Kidney (tissue), 14 donors: ENCODE results near the gene PCDH12. TPM values are rescaled to one million over a fixed set of nuclear protein-coding genes. Genes with fewer than 3 reads are reported as not detected.

ENCODE experiments used
- DNase-seq, 5 donors: peaks; one replicate each; pipeline ENCODE4 v3.0.0-alpha.2; 2013 to 2020
- FAIRE-seq: peaks from 2 replicates; lab custom pipeline; 2012; peaks lifted over from hg19 to GRCh38; lab: Jason Lieb, UNC
- H3K27ac ChIP-seq, 2 donors: one replicate each; pipeline ENCODE4 v1.7.0; 2013; ENCODE audit warnings: low read depth in 2 of 2, low read length in 2 of 2, inconsistent platforms in 1 of 2
- H3K27me3 ChIP-seq: one replicate; pipeline ENCODE4 v1.7.1; 2013; ENCODE audit warnings: low read length, inconsistent platforms; ENCODE audit not compliant: control insufficient read depth, insufficient read depth
- H3K36me3 ChIP-seq, 3 donors: one replicate each; pipeline versions ENCODE4 v1.7.0 to v1.7.1; 2013; ENCODE audit warnings: low read length in 3 of 3, control low read depth in 1 of 3, inconsistent platforms in 1 of 3; ENCODE audit not compliant: insufficient read depth in 3 of 3, control insufficient read depth in 2 of 3
- H3K4me1 ChIP-seq, 3 donors: one replicate each; pipeline versions ENCODE4 v1.7.0 to v1.7.1; 2013; ENCODE audit warnings: low read length in 3 of 3, inconsistent platforms in 1 of 3, low read depth in 1 of 3; ENCODE audit not compliant: control insufficient read depth in 2 of 3, insufficient read depth in 2 of 3
- H3K4me3 ChIP-seq, 3 donors: one replicate each; pipeline versions ENCODE4 v1.7.0 to v1.8.1; 2013; ENCODE audit warnings: low read length in 3 of 3, control low read depth in 1 of 3, inconsistent platforms in 1 of 3
- H3K9ac ChIP-seq, 3 donors: one replicate each; pipeline versions ENCODE4 v1.7.0 to v1.7.1; 2013; ENCODE audit warnings: low read length in 3 of 3, control low read depth in 1 of 3, inconsistent platforms in 1 of 3
- H3K9me3 ChIP-seq, 3 donors: one replicate each; pipeline versions ENCODE4 v1.7.0 to v1.7.1; 2013; ENCODE audit warnings: low read length in 3 of 3, control low read depth in 1 of 3, inconsistent platforms in 1 of 3; ENCODE audit not compliant: control insufficient read depth in 2 of 3, insufficient read depth in 1 of 3
- intact Hi-C: fragments of 100-400 bp; cut with DNase I; formaldehyde crosslinking; loops from one replicate; pipeline ENCODE4 v1.11.1; 2022
- polyA plus RNA-seq: library from polyadenylated mRNA; stranded (reverse); fragments of 350-450 nt; fragmentation: Illumina TruSeq; extraction: RNeasy Lipid Tissue Mini Kit (QIAGEN cat#74804); gene quantifications from one replicate; pipeline ENCODE4 v1.2.3, GENCODE V29; 2014; ENCODE audit warnings: low read depth, low replicate concordance; ENCODE audit not compliant: insufficient read depth
- total RNA-seq: library from RNA; stranded (reverse); fragmentation: NEBNext Ultra II Directional; extraction: Animal tissue kit (Norgen Biotek cat#: 25700); gene quantifications from one replicate; pipeline ENCODE4 v1.2.1, GENCODE V29; 2021
- TF ChIP-seq, protein P1 (sequence below): IDR thresholded peaks from 3 replicates; pipeline ENCODE4 v1.5.1; 2012; ENCODE audit warnings: mild to moderate bottlenecking, moderate library complexity, borderline replicate concordance; ENCODE audit not compliant: insufficient read depth; ENCODE audit errors: extremely low read depth
- donor health status: control.
- donor health status: control.
- donor health status: control.
- donor health status: control.
- donor health status: control.
- donor health status: DM: yes; HTN: yes; CAD: no.
- donor health status: Normal renal cell carcinoma (clear cell type).

PCDH12 gene
- total and polyA plus RNA-seq, 2 donors from 2014 or later = 7.4 to 14.1 TPM

DNA sequence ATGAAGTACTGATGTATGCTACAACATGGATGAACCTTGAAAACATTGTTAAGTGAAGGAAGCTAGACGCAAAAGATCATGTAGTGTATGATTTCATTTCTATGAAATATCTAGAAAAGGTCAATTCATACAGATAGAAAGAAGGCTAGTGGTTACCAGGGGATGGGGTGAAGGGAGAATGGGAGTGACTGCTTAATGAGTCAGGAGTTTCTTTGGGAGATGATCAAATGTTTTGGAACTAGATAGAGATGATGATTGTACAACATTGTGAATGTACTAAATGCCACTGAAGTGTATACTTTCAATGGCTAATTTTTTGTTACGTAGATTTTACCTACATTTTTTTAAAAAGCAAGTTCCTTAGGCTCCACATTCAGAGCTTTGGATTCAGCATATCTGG, 49.2 kb downstream of the PCDH12 start:
- Histone ChIP-seq H3K36me3 (no peaks in the 10 kb centered on the region), H3K9me3 (no peaks in the 10 kb centered on the region), H3K9ac (no peak overlapping the region), H3K4me3 (no peak overlapping the region), H3K27me3 (no peaks in the 10 kb centered on the region), H3K27ac (no peak overlapping the region), H3K4me1 (peaks cover 0 to 4% (median 0%) of the 10 kb centered on the region in 3 donors)
- intact Hi-C loops = no loop called here
- FAIRE-seq = no peak
- TF ChIP-seq, protein P1, sequence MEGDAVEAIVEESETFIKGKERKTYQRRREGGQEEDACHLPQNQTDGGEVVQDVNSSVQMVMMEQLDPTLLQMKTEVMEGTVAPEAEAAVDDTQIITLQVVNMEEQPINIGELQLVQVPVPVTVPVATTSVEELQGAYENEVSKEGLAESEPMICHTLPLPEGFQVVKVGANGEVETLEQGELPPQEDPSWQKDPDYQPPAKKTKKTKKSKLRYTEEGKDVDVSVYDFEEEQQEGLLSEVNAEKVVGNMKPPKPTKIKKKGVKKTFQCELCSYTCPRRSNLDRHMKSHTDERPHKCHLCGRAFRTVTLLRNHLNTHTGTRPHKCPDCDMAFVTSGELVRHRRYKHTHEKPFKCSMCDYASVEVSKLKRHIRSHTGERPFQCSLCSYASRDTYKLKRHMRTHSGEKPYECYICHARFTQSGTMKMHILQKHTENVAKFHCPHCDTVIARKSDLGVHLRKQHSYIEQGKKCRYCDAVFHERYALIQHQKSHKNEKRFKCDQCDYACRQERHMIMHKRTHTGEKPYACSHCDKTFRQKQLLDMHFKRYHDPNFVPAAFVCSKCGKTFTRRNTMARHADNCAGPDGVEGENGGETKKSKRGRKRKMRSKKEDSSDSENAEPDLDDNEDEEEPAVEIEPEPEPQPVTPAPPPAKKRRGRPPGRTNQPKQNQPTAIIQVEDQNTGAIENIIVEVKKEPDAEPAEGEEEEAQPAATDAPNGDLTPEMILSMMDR = no peak
- no peak for DNase-seq

GRCh38 chr5:141906972-141907371, 51.0 kb downstream of the PCDH12 start:
- intact Hi-C loops = no loop called here
- Histone ChIP-seq H3K4me3 (no peak overlapping the region), H3K9me3 (no peaks in the 10 kb centered on the region), H3K27me3 (no peaks in the 10 kb centered on the region), H3K27ac (no peak overlapping the region), H3K4me1 (peaks cover 0 to 3% (median 0%) of the 10 kb centered on the region in 3 donors), H3K36me3 (no peaks in the 10 kb centered on the region), H3K9ac (no peak overlapping the region)
- FAIRE-seq (no peak), DNase-seq (no peak)
- TF ChIP-seq, protein P1 = no peak

- TF ChIP-seq, protein P1 = no peak
- H3K27ac ChIP-seq = no peak overlapping the region
- no peak overlapping the region for H3K9ac ChIP-seq
- DNase-seq (no peak), FAIRE-seq (no peak)
- no peaks in the 10 kb centered on the region for H3K36me3 ChIP-seq
- H3K4me1 ChIP-seq = peaks cover 0 to 3% (median 0%) of the 10 kb centered on the region in 3 donors
- H3K9me3 ChIP-seq = no peaks in the 10 kb centered on the region
- no peaks in the 10 kb centered on the region for H3K27me3 ChIP-seq
- intact Hi-C loops = no loop called here
- H3K4me3 ChIP-seq = no peak overlapping the region
Observed at GRCh38 chr5:141906517-141906916, 51.5 kb downstream of the PCDH12 start.

DNA sequence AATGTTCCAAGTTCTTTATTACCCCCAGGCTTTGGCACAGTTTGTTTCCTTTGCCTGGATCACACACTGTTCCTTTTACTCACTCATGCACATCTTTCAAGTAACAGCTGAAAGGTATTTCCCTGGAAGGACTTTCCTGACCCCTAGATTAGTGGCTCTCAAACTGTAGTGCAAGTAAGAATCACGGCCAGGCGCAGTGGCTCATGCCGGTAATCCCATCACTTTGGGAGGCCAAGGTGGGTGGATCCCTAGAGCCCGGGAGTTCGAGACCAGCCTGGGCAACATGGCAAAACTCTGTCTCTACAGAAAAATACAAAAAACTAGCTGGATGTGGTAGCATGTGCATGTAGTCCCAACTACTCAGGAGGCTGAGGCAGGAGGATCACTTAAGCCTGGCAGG, 53.5 kb downstream of the PCDH12 start:
- DNase-seq (peak in 1 of 5 donors; percentile 80), FAIRE-seq (no peak)
- H3K27ac ChIP-seq = no peak overlapping the region
- no peaks in the 10 kb centered on the region for H3K36me3 ChIP-seq
- no peaks in the 10 kb centered on the region for H3K9me3 ChIP-seq
- intact Hi-C loops = no loop called here
- no peak overlapping the region for H3K9ac ChIP-seq
- H3K4me1 ChIP-seq = peaks cover 0 to 3% (median 0%) of the 10 kb centered on the region in 3 donors
- H3K27me3 ChIP-seq = no peaks in the 10 kb centered on the region
- TF ChIP-seq, protein P1 = no peak
- no peak overlapping the region for H3K4me3 ChIP-seq
